AG08395 (cell line): Measurements from ENCODE around the gene STK32C.
"Not testable (repeated sequence)": the region's sequence is repeated elsewhere in the genome, so short reads cannot be mapped to it uniquely, and the experiment has no call there.

Experiments used
- DNase-seq: peaks from one replicate; pipeline ENCODE4 v3.0.0; 2012; ENCODE audit warnings: mixed read lengths, low spot score

STK32C gene

DNA sequence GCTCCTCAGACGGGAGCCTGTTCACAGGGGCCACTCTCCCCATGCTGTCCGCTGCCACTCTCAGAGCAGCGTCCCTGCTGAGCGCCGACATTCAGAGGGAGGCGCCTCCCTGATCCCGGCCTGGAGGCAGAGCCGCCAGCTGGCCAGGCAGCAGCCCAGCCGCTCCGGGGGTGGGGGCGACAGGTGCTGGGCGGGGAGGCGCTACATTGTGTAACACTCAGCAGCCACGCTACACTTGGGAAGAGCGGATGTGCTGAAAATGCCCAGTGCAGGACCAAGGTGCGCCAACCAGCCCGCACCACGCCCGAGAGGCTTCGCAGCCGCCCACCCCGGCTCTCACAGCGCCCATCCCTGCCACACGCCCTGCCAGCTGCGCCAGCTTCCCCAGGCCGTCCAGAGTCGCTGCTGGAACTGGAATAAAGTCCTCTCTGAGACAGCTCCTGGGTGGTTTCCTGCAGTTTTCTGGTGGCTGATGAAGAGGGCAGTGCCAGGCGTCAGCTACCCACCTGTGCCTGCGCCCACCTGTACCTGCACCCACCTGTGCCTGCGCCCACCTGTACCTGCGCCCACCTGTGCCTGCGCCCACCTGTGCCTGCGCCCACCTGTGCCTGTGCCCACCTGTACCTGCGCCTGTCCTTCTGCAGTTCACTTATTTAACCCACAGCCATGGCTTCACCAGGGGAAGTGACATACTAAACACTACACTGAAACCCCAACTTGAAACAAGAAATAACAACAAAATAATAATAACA is 25.7 kb downstream of the STK32C start:
- no peak for DNase-seq

DNA sequence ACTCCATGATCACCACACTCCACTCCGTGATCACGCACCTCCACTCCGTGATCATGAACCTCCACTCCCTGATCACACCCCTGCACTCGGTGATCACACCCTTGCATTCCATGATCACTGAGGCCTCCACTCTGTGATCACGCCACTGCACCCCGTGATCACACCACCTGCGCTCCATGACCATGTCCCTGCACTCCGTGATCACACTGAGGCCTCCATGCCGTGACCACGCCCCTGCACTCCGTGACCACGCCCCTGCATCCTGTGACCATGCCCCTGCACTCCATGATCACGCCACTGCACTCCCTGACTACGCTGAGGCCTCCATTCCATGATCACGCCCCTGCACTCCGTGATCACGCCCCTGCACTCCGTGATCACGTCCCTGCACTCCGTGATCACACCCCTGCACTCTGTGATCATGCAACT is 27.1 kb downstream of the STK32C start:
- no peak for DNase-seq

DNA sequence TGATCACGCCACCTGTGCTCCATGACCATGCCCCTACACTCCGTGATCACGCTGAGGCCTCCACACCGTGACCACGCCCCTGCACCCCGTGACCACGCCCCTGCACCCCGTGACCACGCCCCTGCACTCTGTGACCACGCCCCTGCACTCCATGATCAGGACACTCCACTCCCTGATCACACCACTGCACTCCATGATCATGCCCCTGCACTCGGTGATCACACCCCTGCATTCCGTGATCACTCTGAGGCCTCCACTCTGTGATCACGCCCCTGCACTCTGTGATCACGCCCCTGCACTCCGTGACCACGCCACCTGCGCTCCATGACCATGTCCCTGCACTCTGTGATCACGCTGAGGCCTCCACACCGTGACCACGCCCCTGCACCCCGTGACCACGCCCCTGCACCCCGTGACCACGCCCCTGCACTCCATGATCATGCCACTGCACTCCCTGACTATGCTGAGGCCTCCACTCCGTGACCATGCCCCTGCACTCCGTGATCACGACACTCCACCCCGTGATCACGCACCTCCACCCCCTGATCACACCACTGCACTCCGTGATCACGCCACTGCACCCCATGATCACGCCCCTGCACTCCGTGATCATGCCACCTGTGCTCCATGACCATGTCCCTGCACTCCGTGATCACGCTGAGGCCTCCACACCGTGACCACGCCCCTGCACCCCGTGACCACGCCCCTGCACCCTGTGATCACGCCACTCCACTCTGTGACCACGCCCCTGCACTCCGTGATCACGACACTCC is 27.7 kb downstream of the STK32C start:
- no peak for DNase-seq

DNA sequence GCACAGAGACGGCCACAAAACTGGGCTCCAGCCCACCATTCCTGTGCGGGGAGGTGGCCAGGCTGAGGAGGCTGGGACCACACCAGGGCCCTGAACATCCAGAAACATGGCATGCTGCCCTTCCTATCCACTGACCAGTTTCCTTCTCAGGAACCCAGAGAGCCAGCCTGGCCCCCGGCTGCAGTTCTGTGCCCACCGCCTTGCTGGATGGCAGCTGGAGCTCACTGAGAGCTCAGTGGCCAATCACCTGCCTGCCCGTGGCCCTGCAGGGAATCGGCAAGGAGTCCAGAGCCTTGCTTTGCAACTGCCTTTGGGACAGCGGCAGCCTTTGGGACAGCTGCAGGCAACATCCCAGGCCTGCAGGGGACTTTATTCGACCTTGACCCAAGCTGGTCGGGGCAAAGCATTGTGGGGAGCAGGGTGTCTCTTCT is 30.4 kb downstream of the STK32C start:
- DNase-seq = no peak

DNA sequence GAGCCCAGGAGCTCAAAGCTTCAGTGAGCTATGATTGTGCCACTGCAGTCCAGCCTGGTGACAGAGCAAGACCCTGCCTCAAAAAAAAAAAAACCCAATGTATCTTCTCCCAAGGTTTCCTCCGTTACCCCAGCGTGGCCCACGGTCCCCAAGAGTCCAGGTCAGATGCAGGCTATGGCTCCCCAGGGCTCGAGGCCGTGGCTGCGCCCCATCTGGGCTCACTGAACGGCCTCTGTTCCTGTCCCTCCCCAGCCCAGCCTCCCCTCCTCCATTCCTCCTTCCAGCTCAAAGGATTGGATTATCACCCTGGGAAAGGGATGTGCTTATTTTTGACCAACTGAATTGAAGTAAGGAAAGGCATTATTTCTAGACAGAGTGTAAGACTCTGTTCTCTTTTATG is 31.0 kb downstream of the STK32C start:
- DNase-seq = no peak

DNA sequence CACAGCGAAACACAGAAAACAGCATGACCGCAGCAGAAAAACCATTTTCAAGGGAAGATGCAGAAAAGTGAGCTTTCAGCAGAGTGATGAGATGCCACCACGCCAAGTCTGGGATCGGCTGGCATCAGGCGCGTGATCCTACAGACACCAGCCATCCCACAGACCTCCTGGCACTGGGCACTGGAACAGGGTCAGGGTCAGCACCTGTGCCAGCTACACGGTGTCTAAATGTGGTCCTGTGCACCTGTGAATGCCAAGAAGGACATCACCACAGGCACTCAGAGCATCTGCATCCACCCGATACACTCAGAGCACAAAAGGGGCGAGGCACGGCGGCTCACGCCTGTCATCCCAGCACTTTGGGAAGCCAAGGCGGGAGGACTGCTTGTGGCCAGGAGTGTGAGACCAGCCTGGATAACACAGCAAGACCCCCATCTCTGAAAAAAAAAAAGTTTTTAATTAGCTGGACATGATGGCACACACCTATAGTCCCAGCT is 31.5 kb downstream of the STK32C start:
- DNase-seq = no peak

DNA sequence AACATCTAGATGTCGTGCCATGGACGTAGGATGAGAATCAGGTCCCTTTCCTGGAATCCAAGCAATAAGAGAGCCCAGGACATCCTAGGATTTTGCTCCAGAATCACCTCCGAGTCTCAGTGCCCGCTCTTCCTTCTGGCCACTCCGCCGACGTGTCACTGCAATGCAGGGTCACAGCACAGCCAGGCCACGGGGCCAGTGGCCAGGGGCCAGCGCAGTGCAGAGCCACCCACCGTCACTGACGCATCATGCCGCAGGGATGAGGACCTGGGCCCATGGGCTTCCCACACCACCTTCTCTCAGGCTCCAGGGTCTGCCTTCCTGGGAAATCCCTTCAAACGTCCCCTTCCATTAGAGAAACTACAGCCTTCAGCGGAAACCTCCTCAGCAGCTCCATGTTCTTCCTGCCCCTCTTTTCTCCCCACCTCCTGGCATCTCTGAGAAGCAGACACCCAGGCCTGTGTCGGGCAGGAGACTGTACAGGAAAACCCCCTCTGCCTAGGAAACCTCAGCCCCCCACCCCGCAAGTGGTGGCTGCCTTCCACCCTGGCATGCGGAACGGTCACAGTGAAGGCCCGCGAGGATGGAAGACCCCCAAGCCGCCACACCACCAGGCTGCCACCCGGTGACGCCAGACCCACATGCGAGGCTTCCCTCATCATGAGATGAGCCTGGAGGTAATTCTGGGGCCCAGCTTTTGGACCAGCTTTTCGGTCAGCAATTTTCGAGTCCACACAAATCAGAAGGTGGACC is 32.1 kb downstream of the STK32C start:
- no peak for DNase-seq

DNA sequence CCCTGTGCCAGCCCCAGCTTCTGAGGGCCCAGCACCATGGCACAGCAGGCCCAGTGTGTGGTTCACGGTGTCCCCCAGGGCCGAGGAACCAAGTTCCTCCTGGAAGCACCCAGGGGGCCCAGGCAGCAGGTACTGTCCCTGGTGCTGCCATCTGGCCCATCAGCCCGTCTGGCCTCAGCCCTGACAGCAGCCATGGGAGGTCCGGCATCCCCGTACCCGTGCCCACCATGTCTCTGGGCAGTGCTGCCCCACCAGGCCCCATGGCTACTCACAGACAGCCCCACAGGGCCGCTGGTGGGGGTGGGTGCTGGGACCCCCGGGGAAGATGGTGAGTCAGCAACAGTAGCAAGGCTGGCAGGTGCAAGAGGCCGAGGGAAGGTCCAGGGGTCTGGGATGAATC is 32.8 kb downstream of the STK32C start:
- DNase-seq = no peak

DNA sequence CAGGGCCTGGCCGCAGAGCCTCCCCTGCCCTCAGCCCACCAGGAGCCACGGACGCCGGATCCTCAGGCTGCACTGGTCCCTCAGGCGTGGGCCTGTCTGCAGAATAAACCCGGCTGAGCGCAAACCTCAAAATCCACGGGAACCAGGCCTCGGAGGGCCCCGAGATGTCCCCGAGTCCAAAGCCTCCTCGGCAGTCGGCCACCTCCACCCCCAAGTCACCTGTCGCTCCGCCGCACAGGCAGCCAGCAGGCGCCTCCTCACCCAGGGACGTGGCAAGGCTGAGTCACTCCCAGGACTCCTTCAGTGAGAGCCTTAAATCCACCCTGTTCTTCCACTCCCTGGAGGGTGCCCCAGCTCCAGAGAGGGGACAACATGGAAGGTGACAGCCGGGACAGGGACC is 33.2 kb downstream of the STK32C start:
- no peak for DNase-seq

DNA sequence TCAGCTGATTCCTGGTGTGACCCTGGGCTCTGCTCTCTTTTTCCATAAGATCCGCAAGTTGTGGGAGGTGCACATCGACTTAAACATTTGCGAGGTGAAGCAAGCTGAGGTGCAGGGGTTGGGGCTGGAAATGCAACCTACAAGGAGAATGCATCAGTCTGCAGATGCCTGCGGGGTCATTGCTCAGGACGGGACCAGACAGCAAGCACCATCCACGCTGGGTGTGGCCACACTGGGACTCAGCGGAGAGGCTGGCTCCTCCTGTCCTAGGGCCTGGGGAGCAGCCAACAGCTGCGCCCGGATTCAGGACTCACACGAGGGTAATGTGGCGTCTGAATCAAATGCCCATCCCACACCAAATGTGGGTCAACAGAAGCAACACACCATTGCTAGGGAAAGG is 33.8 kb downstream of the STK32C start:
- DNase-seq = no peak

DNA sequence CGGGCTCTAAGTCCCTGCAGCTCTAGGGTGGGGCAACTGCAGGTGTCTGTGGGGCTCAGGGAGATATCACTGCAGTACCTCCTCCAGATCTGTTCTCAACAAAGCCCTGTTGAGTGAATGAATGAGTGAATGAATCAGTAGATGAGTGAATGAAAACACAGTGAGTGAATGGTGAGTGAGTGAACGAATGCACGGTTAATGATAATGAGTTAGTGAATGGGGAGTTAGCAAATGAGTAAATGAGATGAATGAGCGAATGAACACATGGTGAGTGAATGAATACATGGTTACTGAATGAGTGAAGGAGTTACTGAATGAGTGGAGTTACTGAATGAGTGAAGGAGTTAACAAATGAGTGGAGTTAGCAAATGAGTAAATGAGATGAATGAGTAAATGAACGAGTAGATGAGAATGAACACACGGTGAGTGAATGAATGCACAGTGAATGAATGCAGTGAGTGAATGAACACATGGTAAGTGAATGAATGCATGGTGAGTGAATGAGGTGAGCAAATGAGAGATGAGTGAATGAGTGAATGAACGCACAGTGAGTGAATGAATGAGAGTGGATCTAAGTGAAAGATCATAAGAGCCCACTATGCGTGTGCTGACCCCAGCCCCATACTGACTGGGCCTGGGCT is 34.3 kb downstream of the STK32C start:
- no peak for DNase-seq

DNA sequence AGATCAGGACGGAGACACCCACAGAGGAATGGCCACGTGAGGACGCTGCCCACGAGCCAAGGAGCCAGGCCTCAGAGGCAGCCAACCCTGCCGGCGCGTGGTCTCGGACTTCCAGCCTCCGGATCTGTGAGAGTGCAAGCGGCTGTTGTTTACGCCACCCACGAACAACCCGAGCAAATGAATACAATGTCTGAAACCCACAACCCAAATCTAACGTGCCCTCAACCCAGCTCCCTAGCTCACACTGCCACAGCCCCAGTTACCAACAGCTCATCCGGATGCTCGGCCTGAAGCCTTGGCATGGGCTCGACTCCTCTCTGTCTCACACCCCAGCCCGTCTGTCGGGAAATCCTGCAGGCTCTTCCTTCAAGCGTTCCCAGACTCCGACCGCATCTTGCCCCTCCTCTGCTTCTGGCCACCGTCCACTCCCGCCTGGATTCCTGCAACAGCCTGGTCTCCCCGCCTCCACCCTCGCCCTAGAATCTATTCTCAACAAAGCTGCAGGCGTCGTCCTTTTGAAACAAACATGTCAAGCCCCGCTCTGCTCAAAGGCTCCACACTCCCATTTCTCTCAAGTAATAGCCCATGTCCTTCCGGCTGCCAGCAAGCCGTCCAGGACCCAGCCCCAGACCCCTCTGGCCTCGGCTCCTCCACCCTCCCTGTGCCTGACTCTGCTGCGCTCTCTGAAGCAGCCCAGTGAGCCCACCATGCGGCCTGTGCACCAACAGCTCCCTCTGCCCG is 35.3 kb downstream of the STK32C start:
- peak; percentile 72 for DNase-seq

DNA sequence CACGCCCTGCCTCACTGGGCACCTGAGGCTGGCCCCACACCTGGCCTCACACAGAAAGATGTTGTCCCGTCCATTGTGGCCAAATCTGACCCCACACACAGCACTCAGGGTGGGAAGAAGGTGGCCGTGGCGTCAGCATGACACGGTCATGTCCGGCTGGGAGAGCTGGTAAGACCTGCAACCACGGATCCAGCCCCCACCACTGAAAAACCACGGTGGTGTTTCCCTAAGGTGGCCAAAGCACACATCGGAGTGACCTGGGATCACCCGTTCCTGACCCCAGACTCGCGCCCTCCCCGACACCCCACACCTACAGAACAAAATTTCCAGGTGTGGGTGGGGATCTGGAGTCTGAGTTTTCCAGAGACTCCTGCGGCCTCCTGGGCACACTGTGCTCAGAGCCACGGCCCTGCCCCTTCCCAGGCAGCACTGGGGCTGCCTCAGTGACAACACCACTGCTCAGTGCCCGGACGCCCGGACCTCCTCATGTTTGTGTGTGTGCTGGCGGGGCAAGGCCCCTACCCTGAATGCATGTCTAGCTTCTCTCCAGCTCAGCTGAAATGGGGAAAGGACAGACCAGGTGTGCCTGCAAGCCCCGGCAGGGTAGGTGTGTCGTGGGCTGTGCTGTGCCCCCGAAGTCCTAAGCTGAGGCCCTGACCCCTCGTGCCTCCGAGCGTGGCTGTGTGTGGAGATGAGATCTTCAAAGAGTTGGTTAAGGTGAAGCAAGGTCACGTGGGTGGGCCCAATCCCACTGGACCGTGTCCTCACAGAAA is 36.1 kb downstream of the STK32C start:
- DNase-seq = no peak

DNA sequence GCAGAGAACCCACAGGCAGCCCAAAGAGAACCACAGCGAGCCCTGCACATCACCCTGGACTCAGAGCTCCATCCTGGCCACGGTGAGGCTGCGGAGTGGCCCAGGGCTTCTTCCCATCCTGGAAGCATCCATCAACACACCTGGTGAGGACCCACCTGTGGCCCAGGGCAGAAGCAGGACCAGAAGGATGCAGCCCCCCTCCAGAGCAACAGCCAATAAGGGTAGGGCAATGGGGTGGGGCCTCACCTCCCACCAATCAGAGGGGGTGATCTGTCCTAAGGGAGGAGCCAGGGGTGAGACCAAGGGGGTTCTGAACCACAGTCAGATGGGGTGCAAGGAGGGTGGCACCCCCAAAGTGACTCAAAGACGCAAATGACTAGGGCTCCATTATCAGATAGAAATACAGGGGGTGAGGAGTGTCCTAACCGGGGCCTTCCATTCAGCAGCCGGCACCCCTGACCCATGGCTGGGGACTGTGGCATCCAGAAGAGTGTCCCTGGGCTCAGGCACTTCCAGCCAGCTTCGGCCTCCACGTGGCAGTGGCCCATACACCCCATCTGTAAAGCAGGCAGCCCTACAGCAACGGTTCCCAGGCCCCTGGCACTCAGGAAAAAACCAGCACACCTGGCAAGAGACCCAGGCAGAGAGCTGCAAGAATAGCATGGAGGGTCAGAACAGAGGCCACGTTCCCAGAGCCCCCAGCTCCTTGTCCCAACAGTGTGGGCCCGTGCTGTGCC is 36.9 kb downstream of the STK32C start:
- DNase-seq = no peak

DNA sequence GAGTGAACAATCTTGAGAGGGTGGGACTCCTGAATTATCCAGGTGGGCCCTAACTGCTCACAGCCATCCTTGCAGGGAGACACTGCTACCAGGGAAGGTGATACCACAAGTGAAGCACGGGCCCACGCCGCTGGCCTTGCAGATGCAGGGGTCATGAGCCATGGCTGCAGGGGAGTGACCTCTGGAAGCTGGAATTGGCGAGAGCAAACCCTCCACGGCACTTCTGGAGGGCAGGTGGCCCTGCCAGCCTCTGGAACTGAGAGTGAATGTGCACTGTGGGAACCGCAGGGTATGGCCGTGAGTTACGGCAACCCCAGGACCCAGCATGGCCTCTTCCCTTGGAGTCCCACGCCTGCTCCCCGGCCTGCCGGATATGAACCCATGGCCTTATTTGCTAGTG is 37.5 kb downstream of the STK32C start:
- DNase-seq = no peak

DNA sequence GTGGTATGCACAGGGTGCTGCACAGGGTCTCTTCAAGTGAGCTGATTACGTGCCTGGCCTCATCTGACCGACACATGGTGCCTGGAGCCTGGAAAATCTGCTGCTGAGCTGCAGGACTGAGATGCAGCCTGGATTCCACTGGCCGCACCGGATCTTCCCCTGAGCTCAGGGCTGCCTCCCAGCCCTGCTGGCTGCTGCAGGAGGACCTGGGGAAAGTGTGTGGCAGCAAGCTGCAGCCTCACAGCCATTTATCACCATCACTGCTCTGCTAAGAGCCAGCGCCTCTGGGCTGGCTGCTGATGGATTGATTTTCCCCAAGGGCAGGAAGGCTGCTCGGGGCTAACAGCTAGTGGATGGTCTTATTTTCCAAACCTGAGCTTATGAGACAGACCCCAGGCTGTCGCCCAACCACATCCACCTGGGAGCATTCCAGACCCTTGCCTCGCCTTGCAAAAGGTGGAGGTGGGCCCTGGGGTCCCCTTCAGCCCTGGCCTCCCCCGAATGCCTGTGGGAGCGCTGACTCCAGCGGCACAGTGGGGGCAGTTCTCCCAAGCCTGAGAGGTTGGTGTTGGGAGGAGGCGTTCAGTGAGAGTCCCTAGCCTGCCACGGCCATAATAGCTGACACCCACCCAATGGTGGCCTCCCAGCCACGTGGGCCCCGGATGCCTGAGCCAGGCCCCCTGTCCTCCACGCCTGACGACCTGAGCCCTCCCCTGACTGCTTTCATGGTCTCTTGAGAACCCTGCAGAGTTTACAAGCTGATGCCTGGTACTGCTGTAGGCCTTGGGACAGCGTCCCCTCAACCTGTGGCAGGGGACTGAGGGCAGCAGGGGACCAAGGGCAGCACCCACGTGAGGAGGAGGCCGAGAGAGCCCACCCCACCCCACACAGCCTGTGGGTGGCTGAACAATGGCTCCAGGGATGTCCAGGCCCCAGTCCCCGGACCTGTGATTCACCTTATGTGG is 38.2 kb downstream of the STK32C start:
- no peak for DNase-seq

DNA sequence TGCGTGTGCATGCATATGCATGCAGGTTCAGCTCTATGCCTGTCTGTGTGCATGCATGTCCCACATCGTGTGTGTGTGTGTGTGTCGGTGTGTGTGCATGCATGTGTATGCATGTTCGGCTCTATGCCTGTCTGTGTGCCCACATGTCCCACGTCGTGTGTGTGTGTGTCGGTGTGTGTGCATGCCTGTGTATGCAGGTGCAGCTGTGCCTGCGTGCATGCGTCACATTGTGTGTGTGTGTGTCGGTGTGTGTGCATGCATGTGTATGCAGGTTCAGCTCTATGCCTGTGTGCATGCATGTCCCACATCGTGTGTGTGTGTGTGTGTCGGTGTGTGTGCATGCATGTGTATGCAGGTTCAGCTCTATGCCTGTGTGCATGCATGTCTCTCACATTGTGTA is 39.8 kb downstream of the STK32C start:
- not testable (repeated sequence) for DNase-seq

DNA sequence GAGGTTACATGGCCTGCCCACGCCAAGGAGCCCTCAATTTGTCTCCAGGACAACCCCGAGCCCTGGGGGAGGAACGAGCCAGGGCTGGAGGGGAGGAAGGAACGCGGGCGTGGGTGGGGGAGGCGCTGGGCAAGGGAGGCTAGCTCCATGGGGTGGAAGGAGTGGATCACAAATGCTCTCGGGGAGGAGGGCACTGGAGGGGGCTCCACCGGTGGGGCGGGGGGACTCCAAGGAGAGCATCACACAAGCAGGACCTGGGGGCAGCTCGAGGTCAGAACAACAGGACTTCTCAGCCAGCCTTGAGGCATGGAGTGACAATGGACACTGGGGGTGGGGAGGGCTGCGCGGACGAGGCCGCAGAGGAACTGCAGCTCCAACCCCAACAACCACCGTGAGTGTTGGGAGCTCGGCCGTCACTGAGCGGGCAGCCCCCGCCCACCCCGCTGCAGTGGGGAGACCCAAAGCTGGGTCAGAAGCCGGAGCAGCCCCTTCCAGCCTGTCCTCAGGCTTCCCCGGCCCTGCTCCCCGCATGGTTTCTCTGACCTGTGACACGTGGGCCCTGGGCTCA is 41.1 kb downstream of the STK32C start:
- no peak for DNase-seq
